LHCN-M2 (cell line): ENCODE data around the gene CFDP1. TPM values are rescaled to one million over a fixed set of nuclear protein-coding genes. Genes with fewer than 3 reads are reported as not detected.

Experiments
- DNase-seq: peaks from one replicate; pipeline ENCODE4 v3.0.0-alpha.2; 2012; ENCODE audit warnings: low read depth
- polyA plus RNA-seq: library from polyadenylated mRNA; unstranded; fragments of >200 nt; gene quantifications from one replicate; pipeline ENCODE4 v1.2.1, GENCODE V29; 2012; ENCODE audit warnings: missing spikeins
- total RNA-seq: library from RNA; depleted of rRNA; stranded (reverse); fragments of >200 nt; gene quantifications from 2 replicates; pipeline ENCODE4 v1.2.3, GENCODE V29; 2014; rRNA removed

The CFDP1 gene
- 57.5 and 63.3 TPM in 2 replicates for total RNA-seq
- 53.1 TPM for polyA plus RNA-seq

- DNase-seq = peak; percentile 90
These were observed at the start of gene CFDP1 for GRCh38 chr16:75432828-75433731. Gene CFDP1, minus strand, starts transcription at chr16:75433503. Its CDS starts 151 bp downstream, at chr16:75433352.

GRCh38 chr16:75482434-75483205, 49.3 kb upstream of the CFDP1 start:
- DNase-seq = no peak

GRCh38 chr16:75481475-75481874, 48.2 kb upstream of the CFDP1 start:
- DNase-seq = no peak

- no peak for DNase-seq
These were observed 46.2 kb upstream of the CFDP1 start for GRCh38 chr16:75479421-75479990.

GRCh38 chr16:75478480-75479345, 45.4 kb upstream of the CFDP1 start:
- DNase-seq = no peak

GRCh38 chr16:75477680-75478473, 44.6 kb upstream of the CFDP1 start:
- DNase-seq = peak; percentile 24

- no peak for DNase-seq
These were observed 43.5 kb upstream of the CFDP1 start for GRCh38 chr16:75476817-75477216.

GRCh38 chr16:75475420-75475847, 42.1 kb upstream of the CFDP1 start:
- DNase-seq = no peak

GRCh38 chr16:75472908-75473877, 39.9 kb upstream of the CFDP1 start:
- DNase-seq = no peak

- peak; percentile 64 for DNase-seq
These were observed 38.7 kb upstream of the CFDP1 start for GRCh38 chr16:75471723-75472633.

GRCh38 chr16:75466760-75467159, 33.5 kb upstream of the CFDP1 start:
- no peak for DNase-seq

- peak; percentile 98 for DNase-seq
These were observed 31.0 kb upstream of the CFDP1 start, which contains the start of gene TMEM170A for GRCh38 chr16:75464122-75464918. Gene TMEM170A, minus strand, starts transcription at chr16:75464689. Its CDS starts 89 bp downstream, at chr16:75464600.

GRCh38 chr16:75463389-75464121, 30.3 kb upstream of the CFDP1 start:
- peak; percentile 80 for DNase-seq

GRCh38 chr16:75462806-75463205, 29.5 kb upstream of the CFDP1 start:
- DNase-seq = no peak

- DNase-seq = no peak
These were observed 28.3 kb upstream of the CFDP1 start for GRCh38 chr16:75461575-75461974.

- DNase-seq = peak; percentile 85
These were observed 27.1 kb upstream of the CFDP1 start for GRCh38 chr16:75460446-75460845.
